NCI-H226 (cell line): Measurements from ENCODE around the gene ZNF79.

Source experiments
- DNase-seq: peaks from one replicate; pipeline ENCODE4 v3.0.0-alpha.2; 2015

Gene ZNF79

GRCh38 chr9:127423934-127424675 is at the start of gene ZNF79:
ZNF79 (plus strand) TSS chr9:127424382; CDS start chr9:127424788, 406 bp downstream.
- DNase-seq = peak; percentile 89

GRCh38 chr9:127380479-127380878 is 43.7 kb upstream of the ZNF79 start:
- no peak for DNase-seq

GRCh38 chr9:127382541-127382940 is 41.6 kb upstream of the ZNF79 start:
- no peak for DNase-seq

- no peak for DNase-seq
These were observed 40.0 kb upstream of the ZNF79 start for GRCh38 chr9:127384016-127384730.

- no peak for DNase-seq
These were observed 39.3 kb upstream of the ZNF79 start for GRCh38 chr9:127384901-127385300.

GRCh38 chr9:127386249-127386648 is 37.9 kb upstream of the ZNF79 start:
- DNase-seq = no peak

- no peak for DNase-seq
These were observed 37.2 kb upstream of the ZNF79 start for GRCh38 chr9:127386981-127387380.

- DNase-seq = peak; percentile 96
These were observed 35.9 kb upstream of the ZNF79 start for GRCh38 chr9:127388037-127388855.

GRCh38 chr9:127388856-127389238 is 35.3 kb upstream of the ZNF79 start:
- DNase-seq = no peak

- no peak for DNase-seq
These were observed 34.6 kb upstream of the ZNF79 start for GRCh38 chr9:127389381-127390247.

- no peak for DNase-seq
These were observed 34.0 kb upstream of the ZNF79 start for GRCh38 chr9:127390248-127390545.

- no peak for DNase-seq
These were observed 33.6 kb upstream of the ZNF79 start for GRCh38 chr9:127390563-127390962.

- no peak for DNase-seq
These were observed 32.0 kb upstream of the ZNF79 start for GRCh38 chr9:127392166-127392565.

- DNase-seq = no peak
These were observed 31.2 kb upstream of the ZNF79 start for GRCh38 chr9:127392976-127393375.

- no peak for DNase-seq
These were observed 30.5 kb upstream of the ZNF79 start for GRCh38 chr9:127393645-127394044.

- peak; percentile 36 for DNase-seq
These were observed 28.5 kb upstream of the ZNF79 start for GRCh38 chr9:127395497-127396252.

- DNase-seq = no peak
These were observed 27.9 kb upstream of the ZNF79 start for GRCh38 chr9:127396253-127396807.

- DNase-seq = peak; percentile 99
These were observed 27.2 kb upstream of the ZNF79 start, which contains the start of gene SLC2A8 for GRCh38 chr9:127396808-127397645. SLC2A8 (plus strand) TSS chr9:127397169; CDS start chr9:127397231, 62 bp downstream.

- DNase-seq = no peak
These were observed 26.4 kb upstream of the ZNF79 start for GRCh38 chr9:127397646-127398274.

- no peak for DNase-seq
These were observed 25.9 kb upstream of the ZNF79 start for GRCh38 chr9:127398275-127398647.
